GM23338 (cell line): ENCODE data around the gene TJP1. TPM values are rescaled to one million over a fixed set of nuclear protein-coding genes. Genes with fewer than 3 reads are reported as not detected.
A peak's percentile ranks its signal among the peaks of the same experiment; 100 is the strongest.

Source experiments
- ATAC-seq: fragments of 200-7000 bp; cut with Tn5 transposase; 3 replicates; pipeline ENCODE4 v1.9.1; 2020
- DNase-seq: peaks from one replicate; pipeline ENCODE4 v3.0.0-alpha.2; 2015; ENCODE audit warnings: low spot score
- H2AFZ ChIP-seq: fragments of 200-600 bp; sonication (generic); 2 replicates; pipeline ENCODE4 v1.8.0; 2016; ENCODE audit warnings: antibody characterized with exemption, mild to moderate bottlenecking, moderate library complexity
- H3F3A ChIP-seq: fragments of 200-600 bp; sonication (generic); replicated peaks from 2 replicates; pipeline ENCODE4 v1.8.0; 2017; ENCODE audit warnings: antibody characterized with exemption, mixed run types, low read depth
- H3K27ac ChIP-seq: fragments of 200-600 bp; sonication (generic); 2 replicates; pipeline ENCODE4 v1.6.1; 2016; ENCODE audit warnings: low read depth
- H3K27me3 ChIP-seq: fragments of 200-600 bp; sonication (generic); 2 replicates; pipeline ENCODE4 v1.8.0; 2016; ENCODE audit warnings: mild to moderate bottlenecking, mixed run types, moderate library complexity; ENCODE audit not compliant: insufficient read depth
- H3K36me3 ChIP-seq: fragments of 200-600 bp; sonication (generic); 2 replicates; pipeline ENCODE4 v1.8.0; 2016; ENCODE audit warnings: mild to moderate bottlenecking; ENCODE audit not compliant: insufficient read depth
- H3K4me1 ChIP-seq: fragments of 200-600 bp; sonication (generic); 2 replicates; pipeline ENCODE4 v1.8.0; 2016; ENCODE audit warnings: mild to moderate bottlenecking, moderate library complexity; ENCODE audit not compliant: insufficient read depth
- H3K4me2 ChIP-seq: fragments of 200-600 bp; sonication (generic); 2 replicates; pipeline ENCODE4 v1.7.1; 2017; ENCODE audit warnings: mixed run types
- H3K4me3 ChIP-seq: fragments of 200-600 bp; sonication (generic); 2 replicates; pipeline ENCODE4 v1.6.1; 2016; ENCODE audit warnings: mixed run types
- H3K79me2 ChIP-seq: fragments of 200-600 bp; sonication (generic); replicated peaks from 2 replicates; pipeline ENCODE4 v1.8.0; 2017; ENCODE audit warnings: mild to moderate bottlenecking; ENCODE audit not compliant: insufficient read depth
- H3K9me2 ChIP-seq: fragments of 200-600 bp; sonication (generic); 2 replicates; pipeline ENCODE4 v1.8.0; 2017; ENCODE audit not compliant: insufficient read depth
- H4K20me1 ChIP-seq: fragments of 200-600 bp; sonication (generic); replicated peaks from 2 replicates; pipeline ENCODE4 v1.8.0; 2017; ENCODE audit warnings: mild to moderate bottlenecking; ENCODE audit not compliant: insufficient read depth
- H3K27ac Mint-ChIP-seq: 2 replicates; pipeline ENCODE4 v1.8.0; 2020; ENCODE audit warnings: inconsistent platforms, mild to moderate bottlenecking, moderate library complexity, mixed read lengths
- H3K27me3 Mint-ChIP-seq: 3 replicates; pipeline ENCODE4 v1.8.0; 2022; ENCODE audit warnings: low read depth, mild to moderate bottlenecking, moderate library complexity, mixed read lengths, inconsistent platforms; ENCODE audit not compliant: insufficient read depth, poor library complexity
- H3K36me3 Mint-ChIP-seq: 3 replicates; pipeline ENCODE4 v1.8.0; 2021; ENCODE audit warnings: low read depth, mild to moderate bottlenecking, inconsistent platforms, moderate library complexity, mixed read lengths
- H3K4me1 Mint-ChIP-seq: 3 replicates; pipeline ENCODE4 v1.8.0; 2020; ENCODE audit warnings: mild to moderate bottlenecking, inconsistent platforms, mixed read lengths
- H3K4me3 Mint-ChIP-seq: 3 replicates; pipeline ENCODE4 v1.8.0; 2021; ENCODE audit warnings: moderate library complexity, mild to moderate bottlenecking, inconsistent platforms, mixed read lengths
- H3K9me3 Mint-ChIP-seq: 3 replicates; pipeline ENCODE4 v1.8.0; 2020; ENCODE audit warnings: moderate library complexity, mild to moderate bottlenecking, inconsistent platforms, mixed read lengths
- CREB1 ChIP-seq: fragments of 250-450 bp; sonication (Bioruptor Pico); IDR thresholded peaks from 2 replicates; pipeline ENCODE4 v1.5.0; 2020; ENCODE audit warnings: low read depth, mild to moderate bottlenecking, moderate library complexity
- EZH2 ChIP-seq: fragments of 200-600 bp; sonication (generic); IDR thresholded peaks from one replicate; pipeline ENCODE4 v1.8.0; 2017; ENCODE audit warnings: antibody characterized with exemption, mild to moderate bottlenecking, low read depth; ENCODE audit not compliant: unreplicated experiment
- EZH2phosphoT487 ChIP-seq: fragments of 200-600 bp; sonication (generic); IDR thresholded peaks from one replicate; pipeline ENCODE4 v1.8.1; 2018; ENCODE audit warnings: antibody characterized with exemption; ENCODE audit not compliant: unreplicated experiment
- JUNB ChIP-seq: IDR thresholded peaks from one replicate; pipeline ENCODE4 v1.6.1; 2016; ENCODE audit warnings: antibody characterized with exemption; ENCODE audit not compliant: unreplicated experiment
- NANOG ChIP-seq: IDR thresholded peaks from 2 replicates; pipeline ENCODE4 v1.6.1; 2016; ENCODE audit warnings: antibody characterized with exemption, borderline replicate concordance
- POLR2AphosphoS5 ChIP-seq: IDR thresholded peaks from 2 replicates; pipeline ENCODE4 v1.6.1; 2016; ENCODE audit warnings: antibody characterized with exemption, low read depth
- STAT1 ChIP-seq: IDR thresholded peaks from one replicate; pipeline ENCODE4 v1.6.1; 2016; ENCODE audit warnings: antibody characterized with exemption; ENCODE audit not compliant: unreplicated experiment
- ZNF331 ChIP-seq: fragments of 250-450 bp; sonication (Bioruptor Pico); IDR thresholded peaks from 2 replicates; pipeline ENCODE4 v1.5.0; 2020; ENCODE audit warnings: low read depth, mild to moderate bottlenecking, moderate library complexity
- polyA plus RNA-seq: library from polyadenylated mRNA; unstranded; fragments of >200 nt; fragmentation: Nextera tagmentation; extraction: Ambion mirVana; gene quantifications from 2 replicates; pipeline ENCODE4 v1.2.1, GENCODE V29; 2016
- total RNA-seq: library from RNA; depleted of rRNA; stranded (reverse); fragments of >200 nt; shearing (Covaris generic); gene quantifications from 2 replicates; pipeline ENCODE4 v1.2.3, GENCODE V29; 2014
- TF ChIP-seq, protein P1 (sequence below): fragments of 250-450 bp; sonication (Bioruptor Pico); IDR thresholded peaks from 2 replicates; pipeline ENCODE4 v1.5.0; 2020; ENCODE audit warnings: mild to moderate bottlenecking, moderate library complexity
- TF ChIP-seq, protein P2 (sequence below): IDR thresholded peaks from one replicate; pipeline ENCODE4 v1.6.1; 2018; ENCODE audit warnings: antibody characterized with exemption; ENCODE audit not compliant: unreplicated experiment
- TF ChIP-seq, protein P3 (sequence below): IDR thresholded peaks from 2 replicates; pipeline ENCODE4 v1.6.1; 2016; ENCODE audit warnings: antibody characterized with exemption

TJP1 gene
- total and polyA plus RNA-seq, 2 experiments from 2014 or later, result 76.2 to 116 TPM

DNA sequence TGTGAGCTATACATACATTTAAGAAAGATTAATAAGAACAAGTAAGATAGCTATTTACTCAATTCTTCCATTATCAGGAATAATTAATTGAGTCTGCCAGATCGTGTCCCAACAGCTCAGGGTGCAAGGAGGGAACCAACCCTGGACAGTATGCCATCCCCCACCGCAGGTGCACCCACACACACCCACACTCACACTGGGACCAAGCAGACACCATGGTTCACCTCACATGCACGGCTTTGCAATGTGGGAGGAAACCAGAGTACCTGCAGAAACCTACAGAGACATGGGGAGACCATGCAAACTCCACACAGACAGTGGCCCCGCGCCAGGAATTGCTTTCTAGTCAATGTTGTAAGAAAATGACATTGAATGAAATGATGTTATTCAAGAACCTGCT, 20.0 kb upstream of the TJP1 start (continued):
- TF ChIP-seq, protein P1, sequence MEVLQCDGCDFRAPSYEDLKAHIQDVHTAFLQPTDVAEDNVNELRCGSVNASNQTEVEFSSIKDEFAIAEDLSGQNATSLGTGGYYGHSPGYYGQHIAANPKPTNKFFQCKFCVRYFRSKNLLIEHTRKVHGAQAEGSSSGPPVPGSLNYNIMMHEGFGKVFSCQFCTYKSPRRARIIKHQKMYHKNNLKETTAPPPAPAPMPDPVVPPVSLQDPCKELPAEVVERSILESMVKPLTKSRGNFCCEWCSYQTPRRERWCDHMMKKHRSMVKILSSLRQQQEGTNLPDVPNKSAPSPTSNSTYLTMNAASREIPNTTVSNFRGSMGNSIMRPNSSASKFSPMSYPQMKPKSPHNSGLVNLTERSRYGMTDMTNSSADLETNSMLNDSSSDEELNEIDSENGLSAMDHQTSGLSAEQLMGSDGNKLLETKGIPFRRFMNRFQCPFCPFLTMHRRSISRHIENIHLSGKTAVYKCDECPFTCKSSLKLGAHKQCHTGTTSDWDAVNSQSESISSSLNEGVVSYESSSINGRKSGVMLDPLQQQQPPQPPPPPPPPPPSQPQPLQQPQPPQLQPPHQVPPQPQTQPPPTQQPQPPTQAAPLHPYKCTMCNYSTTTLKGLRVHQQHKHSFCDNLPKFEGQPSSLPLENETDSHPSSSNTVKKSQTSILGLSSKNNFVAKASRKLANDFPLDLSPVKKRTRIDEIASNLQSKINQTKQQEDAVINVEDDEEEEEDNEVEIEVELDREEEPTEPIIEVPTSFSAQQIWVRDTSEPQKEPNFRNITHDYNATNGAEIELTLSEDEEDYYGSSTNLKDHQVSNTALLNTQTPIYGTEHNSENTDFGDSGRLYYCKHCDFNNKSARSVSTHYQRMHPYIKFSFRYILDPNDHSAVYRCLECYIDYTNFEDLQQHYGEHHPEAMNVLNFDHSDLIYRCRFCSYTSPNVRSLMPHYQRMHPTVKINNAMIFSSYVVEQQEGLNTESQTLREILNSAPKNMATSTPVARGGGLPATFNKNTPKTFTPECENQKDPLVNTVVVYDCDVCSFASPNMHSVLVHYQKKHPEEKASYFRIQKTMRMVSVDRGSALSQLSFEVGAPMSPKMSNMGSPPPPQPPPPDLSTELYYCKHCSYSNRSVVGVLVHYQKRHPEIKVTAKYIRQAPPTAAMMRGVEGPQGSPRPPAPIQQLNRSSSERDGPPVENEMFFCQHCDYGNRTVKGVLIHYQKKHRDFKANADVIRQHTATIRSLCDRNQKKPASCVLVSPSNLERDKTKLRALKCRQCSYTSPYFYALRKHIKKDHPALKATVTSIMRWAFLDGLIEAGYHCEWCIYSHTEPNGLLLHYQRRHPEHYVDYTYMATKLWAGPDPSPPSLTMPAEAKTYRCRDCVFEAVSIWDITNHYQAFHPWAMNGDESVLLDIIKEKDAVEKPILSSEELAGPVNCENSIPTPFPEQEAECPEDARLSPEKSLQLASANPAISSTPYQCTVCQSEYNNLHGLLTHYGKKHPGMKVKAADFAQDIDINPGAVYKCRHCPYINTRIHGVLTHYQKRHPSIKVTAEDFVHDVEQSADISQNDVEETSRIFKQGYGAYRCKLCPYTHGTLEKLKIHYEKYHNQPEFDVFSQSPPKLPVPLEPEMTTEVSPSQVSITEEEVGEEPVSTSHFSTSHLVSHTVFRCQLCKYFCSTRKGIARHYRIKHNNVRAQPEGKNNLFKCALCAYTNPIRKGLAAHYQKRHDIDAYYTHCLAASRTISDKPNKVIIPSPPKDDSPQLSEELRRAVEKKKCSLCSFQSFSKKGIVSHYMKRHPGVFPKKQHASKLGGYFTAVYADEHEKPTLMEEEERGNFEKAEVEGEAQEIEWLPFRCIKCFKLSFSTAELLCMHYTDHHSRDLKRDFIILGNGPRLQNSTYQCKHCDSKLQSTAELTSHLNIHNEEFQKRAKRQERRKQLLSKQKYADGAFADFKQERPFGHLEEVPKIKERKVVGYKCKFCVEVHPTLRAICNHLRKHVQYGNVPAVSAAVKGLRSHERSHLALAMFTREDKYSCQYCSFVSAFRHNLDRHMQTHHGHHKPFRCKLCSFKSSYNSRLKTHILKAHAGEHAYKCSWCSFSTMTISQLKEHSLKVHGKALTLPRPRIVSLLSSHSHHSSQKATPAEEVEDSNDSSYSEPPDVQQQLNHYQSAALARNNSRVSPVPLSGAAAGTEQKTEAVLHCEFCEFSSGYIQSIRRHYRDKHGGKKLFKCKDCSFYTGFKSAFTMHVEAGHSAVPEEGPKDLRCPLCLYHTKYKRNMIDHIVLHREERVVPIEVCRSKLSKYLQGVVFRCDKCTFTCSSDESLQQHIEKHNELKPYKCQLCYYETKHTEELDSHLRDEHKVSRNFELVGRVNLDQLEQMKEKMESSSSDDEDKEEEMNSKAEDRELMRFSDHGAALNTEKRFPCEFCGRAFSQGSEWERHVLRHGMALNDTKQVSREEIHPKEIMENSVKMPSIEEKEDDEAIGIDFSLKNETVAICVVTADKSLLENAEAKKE (CRISPR knock-in tag), result no peak
- TF ChIP-seq POLR2AphosphoS5 (no peak), NANOG (no peak), ZNF331 (no peak), EZH2 (no peak)
- TF ChIP-seq, protein P2, sequence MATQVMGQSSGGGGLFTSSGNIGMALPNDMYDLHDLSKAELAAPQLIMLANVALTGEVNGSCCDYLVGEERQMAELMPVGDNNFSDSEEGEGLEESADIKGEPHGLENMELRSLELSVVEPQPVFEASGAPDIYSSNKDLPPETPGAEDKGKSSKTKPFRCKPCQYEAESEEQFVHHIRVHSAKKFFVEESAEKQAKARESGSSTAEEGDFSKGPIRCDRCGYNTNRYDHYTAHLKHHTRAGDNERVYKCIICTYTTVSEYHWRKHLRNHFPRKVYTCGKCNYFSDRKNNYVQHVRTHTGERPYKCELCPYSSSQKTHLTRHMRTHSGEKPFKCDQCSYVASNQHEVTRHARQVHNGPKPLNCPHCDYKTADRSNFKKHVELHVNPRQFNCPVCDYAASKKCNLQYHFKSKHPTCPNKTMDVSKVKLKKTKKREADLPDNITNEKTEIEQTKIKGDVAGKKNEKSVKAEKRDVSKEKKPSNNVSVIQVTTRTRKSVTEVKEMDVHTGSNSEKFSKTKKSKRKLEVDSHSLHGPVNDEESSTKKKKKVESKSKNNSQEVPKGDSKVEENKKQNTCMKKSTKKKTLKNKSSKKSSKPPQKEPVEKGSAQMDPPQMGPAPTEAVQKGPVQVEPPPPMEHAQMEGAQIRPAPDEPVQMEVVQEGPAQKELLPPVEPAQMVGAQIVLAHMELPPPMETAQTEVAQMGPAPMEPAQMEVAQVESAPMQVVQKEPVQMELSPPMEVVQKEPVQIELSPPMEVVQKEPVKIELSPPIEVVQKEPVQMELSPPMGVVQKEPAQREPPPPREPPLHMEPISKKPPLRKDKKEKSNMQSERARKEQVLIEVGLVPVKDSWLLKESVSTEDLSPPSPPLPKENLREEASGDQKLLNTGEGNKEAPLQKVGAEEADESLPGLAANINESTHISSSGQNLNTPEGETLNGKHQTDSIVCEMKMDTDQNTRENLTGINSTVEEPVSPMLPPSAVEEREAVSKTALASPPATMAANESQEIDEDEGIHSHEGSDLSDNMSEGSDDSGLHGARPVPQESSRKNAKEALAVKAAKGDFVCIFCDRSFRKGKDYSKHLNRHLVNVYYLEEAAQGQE, result no peak

DNA sequence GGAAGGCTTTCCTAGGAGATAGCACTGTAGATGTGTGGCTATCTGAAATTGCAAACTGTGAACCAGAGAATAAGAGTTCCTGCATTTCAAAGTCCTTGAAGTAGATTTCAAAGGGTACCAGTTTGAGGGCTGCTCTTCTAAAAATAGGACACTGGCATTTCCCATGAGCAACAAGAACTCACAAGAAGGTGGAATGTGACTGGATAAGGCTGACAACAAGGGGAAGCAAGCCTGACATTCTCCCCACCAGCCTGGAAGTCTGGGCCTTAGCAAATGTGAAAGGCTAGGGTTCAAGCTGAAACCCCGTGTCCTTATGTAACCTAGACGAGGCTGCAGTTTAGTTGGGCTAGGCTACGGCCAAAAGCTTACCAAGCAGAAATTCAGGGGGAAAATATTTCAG, 18.7 kb upstream of the TJP1 start:
- H3K9me3 Mint-ChIP-seq, result no peaks in the 10 kb centered on the region
- Histone ChIP-seq H3K4me2 (no peak overlapping the region), H3K4me3 (no peak overlapping the region), H3K27me3 (no peaks in the 10 kb centered on the region), H3K79me2 (no peaks in the 10 kb centered on the region), H3F3A (no peaks in the 10 kb centered on the region), H3K4me1 (peaks cover 7% of the 10 kb centered on the region), H3K36me3 (no peaks in the 10 kb centered on the region), H3K9me2 (no peaks in the 10 kb centered on the region), H3K27ac (no peak overlapping the region), H4K20me1 (no peaks in the 10 kb centered on the region), H2AFZ (peak overlapping the region; percentile 70)
- H3K36me3 Mint-ChIP-seq, result no peaks in the 10 kb centered on the region
- no peak overlapping the region for H3K4me3 Mint-ChIP-seq
- no peak overlapping the region for H3K27ac Mint-ChIP-seq
- peaks cover 6% of the 10 kb centered on the region for H3K27me3 Mint-ChIP-seq
- no peak for DNase-seq
- peaks cover 14% of the 10 kb centered on the region for H3K4me1 Mint-ChIP-seq
- ATAC-seq, result no peak
- TF ChIP-seq STAT1, result no peak
- TF ChIP-seq EZH2phosphoT487, result no peak
- TF ChIP-seq CREB1 (CRISPR knock-in tag), result no peak
- no peak for TF ChIP-seq ZNF331
- no peak for TF ChIP-seq EZH2
- TF ChIP-seq JUNB, result no peak
- TF ChIP-seq, protein P3, sequence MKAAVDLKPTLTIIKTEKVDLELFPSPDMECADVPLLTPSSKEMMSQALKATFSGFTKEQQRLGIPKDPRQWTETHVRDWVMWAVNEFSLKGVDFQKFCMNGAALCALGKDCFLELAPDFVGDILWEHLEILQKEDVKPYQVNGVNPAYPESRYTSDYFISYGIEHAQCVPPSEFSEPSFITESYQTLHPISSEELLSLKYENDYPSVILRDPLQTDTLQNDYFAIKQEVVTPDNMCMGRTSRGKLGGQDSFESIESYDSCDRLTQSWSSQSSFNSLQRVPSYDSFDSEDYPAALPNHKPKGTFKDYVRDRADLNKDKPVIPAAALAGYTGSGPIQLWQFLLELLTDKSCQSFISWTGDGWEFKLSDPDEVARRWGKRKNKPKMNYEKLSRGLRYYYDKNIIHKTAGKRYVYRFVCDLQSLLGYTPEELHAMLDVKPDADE, result no peak
- no peak for TF ChIP-seq POLR2AphosphoS5
